Mononuclear cell (primary cell): Measurements from ENCODE around the gene STX18. TPM values are rescaled to one million over a fixed set of nuclear protein-coding genes. Genes with fewer than 3 reads are reported as not detected.

Experiments used
- H3K27me3 ChIP-seq: 2 replicates; pipeline ENCODE4 v1.6.0; 2011; ENCODE audit warnings: low read length, control low read depth; ENCODE audit not compliant: insufficient read depth
- H3K4me1 ChIP-seq: 2 replicates; pipeline ENCODE4 v1.5.1; 2011; ENCODE audit warnings: mild to moderate bottlenecking, low read length, control low read depth; ENCODE audit not compliant: insufficient read depth
- H3K4me3 ChIP-seq: 2 replicates; pipeline ENCODE4 v1.5.1; 2011; ENCODE audit warnings: mild to moderate bottlenecking, low read length, moderate library complexity
- H3K9me3 ChIP-seq: 2 replicates; pipeline ENCODE4 v1.5.1; 2011; ENCODE audit warnings: low read depth, mild to moderate bottlenecking, control low read depth, low read length
- total RNA-seq: library from RNA; depleted of rRNA; stranded (reverse); fragments of >200 nt; gene quantifications from one replicate; pipeline ENCODE4 v1.2.3, GENCODE V29; 2012

The STX18 gene
- total RNA-seq, 1 donor = 22.0 TPM

- Histone ChIP-seq H3K4me1 (no peaks in the 10 kb centered on the region), H3K4me3 (no peak overlapping the region), H3K27me3 (no peaks in the 10 kb centered on the region), H3K9me3 (no peaks in the 10 kb centered on the region)
Measured at GRCh38 chr4:4377732-4378460, 164.0 kb downstream of the STX18 start.

DNA sequence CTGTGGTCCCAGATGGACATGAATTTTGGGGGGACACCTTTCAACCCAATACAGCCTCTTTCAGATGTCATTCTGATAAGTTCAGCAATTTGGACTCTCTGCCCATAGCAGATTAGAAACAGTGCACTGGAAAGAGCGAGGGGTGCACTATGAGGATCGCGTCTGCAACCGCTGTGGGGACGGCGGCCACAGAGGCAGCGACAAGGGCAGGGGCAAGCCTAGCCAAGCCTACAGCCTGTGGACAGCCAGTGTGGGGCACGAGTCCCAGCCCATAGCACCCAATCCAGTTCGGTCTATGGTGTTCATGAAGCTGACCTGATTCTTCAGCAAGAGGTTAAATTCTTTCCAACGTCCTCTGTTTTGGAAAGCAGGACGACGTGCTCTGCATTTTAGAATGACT, 164.7 kb downstream of the STX18 start:
- Histone ChIP-seq H3K9me3 (no peaks in the 10 kb centered on the region), H3K27me3 (no peaks in the 10 kb centered on the region), H3K4me1 (no peaks in the 10 kb centered on the region), H3K4me3 (no peak overlapping the region)

GRCh38 chr4:4376074-4376473, 165.8 kb downstream of the STX18 start:
- no peaks in the 10 kb centered on the region for H3K9me3 ChIP-seq
- H3K4me1 ChIP-seq = no peaks in the 10 kb centered on the region
- no peaks in the 10 kb centered on the region for H3K27me3 ChIP-seq
- H3K4me3 ChIP-seq = no peak overlapping the region

DNA sequence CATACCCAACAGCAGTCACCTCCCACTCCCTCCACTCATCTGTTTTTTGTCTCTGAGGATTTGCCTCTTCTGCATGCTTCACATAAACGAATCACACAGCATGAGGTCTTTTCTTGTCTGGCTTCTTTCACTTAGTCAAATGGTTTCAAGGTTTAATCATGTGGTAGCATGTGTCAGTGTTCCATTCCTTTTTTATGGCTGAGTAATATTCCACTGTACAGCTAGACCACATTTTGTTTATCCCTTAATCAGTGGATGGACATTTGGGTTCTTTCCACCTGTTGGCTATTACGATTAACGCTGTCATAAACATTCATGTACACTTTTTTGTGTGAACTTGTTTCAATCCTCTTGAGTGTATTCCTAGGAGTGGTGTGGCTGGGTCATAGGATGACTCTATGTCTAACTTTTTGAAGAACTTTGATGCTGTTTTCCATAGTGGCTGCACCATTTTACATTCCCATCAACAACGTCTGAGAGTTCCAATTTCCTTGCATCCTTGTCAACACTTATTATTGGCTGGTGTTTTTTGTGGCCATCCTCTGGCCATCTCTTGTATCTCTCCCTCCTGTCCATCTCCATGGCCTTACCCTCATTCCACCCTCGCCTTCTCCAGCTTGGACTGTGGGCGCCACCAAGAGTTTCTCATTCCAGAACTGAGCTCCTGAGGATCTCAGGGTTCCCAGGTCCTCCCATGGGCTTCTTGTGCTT, 167.3 kb downstream of the STX18 start:
- Histone ChIP-seq H3K9me3 (no peaks in the 10 kb centered on the region), H3K4me1 (no peaks in the 10 kb centered on the region), H3K27me3 (no peaks in the 10 kb centered on the region), H3K4me3 (no peak overlapping the region)

Other genes starting within 250 kb of the STX18 start
- 3.7 TPM for gene NSG1, start 154.9 kb downstream of the STX18 start, total RNA-seq